AG04449 (cell line): Measurements from ENCODE around the gene AKAP11.

Experiments
- CTCF ChIA-PET: fragments of 350-600 bp; formaldehyde crosslinking; extraction: SDS; loops from one replicate; lab custom pipeline; 2021; ENCODE audit warnings: antibody characterized with exemption; lab: Yijun Ruan, JAX
- POLR2A ChIA-PET: fragments of 400-600, 350-600 bp; formaldehyde crosslinking; extraction: SDS; loops from one replicate; lab custom pipeline; 2020; ENCODE audit warnings: antibody characterized with exemption, inconsistent platforms; lab: Yijun Ruan, JAX
- DNase-seq: peaks from one replicate; pipeline ENCODE4 v3.0.0-alpha.2; 2010; ENCODE audit warnings: low read depth, low spot score
- H3K4me3 ChIP-seq: 2 replicates; pipeline ENCODE4 v1.5.1; 2011; ENCODE audit warnings: low read depth, mild to moderate bottlenecking, control low read depth, low read length
- TF ChIP-seq, protein P1 (sequence below): IDR thresholded peaks from one replicate; pipeline ENCODE4 v1.5.1; 2011; ENCODE audit warnings: mild to moderate bottlenecking, moderate library complexity, low read length, control low read depth, inconsistent platforms; ENCODE audit not compliant: insufficient read depth; ENCODE audit errors: missing control alignments

Gene AKAP11

DNA sequence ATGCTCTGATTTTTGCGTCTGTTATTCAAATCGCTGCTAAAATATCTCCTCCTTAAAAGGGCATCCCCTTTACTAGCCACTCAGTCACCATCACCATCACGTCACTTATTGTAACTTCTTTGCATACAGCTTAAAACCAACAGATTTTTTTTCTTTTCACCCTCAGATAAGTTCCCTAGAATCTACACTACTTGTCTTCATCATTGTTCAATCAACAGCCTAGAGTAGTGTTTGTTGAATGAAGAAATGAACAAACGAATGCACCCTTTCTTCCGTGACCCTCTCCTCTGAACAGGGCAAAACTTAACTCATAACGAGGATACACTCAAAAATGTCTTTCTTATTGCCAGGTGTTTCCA is 1.1 kb upstream of the AKAP11 start:
- no peak for DNase-seq
- TF ChIP-seq, protein P1, sequence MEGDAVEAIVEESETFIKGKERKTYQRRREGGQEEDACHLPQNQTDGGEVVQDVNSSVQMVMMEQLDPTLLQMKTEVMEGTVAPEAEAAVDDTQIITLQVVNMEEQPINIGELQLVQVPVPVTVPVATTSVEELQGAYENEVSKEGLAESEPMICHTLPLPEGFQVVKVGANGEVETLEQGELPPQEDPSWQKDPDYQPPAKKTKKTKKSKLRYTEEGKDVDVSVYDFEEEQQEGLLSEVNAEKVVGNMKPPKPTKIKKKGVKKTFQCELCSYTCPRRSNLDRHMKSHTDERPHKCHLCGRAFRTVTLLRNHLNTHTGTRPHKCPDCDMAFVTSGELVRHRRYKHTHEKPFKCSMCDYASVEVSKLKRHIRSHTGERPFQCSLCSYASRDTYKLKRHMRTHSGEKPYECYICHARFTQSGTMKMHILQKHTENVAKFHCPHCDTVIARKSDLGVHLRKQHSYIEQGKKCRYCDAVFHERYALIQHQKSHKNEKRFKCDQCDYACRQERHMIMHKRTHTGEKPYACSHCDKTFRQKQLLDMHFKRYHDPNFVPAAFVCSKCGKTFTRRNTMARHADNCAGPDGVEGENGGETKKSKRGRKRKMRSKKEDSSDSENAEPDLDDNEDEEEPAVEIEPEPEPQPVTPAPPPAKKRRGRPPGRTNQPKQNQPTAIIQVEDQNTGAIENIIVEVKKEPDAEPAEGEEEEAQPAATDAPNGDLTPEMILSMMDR = no peak
- POLR2A ChIA-PET = no interaction called here
- CTCF ChIA-PET = no interaction called here
- H3K4me3 ChIP-seq = peak overlapping the region; percentile 74

DNA sequence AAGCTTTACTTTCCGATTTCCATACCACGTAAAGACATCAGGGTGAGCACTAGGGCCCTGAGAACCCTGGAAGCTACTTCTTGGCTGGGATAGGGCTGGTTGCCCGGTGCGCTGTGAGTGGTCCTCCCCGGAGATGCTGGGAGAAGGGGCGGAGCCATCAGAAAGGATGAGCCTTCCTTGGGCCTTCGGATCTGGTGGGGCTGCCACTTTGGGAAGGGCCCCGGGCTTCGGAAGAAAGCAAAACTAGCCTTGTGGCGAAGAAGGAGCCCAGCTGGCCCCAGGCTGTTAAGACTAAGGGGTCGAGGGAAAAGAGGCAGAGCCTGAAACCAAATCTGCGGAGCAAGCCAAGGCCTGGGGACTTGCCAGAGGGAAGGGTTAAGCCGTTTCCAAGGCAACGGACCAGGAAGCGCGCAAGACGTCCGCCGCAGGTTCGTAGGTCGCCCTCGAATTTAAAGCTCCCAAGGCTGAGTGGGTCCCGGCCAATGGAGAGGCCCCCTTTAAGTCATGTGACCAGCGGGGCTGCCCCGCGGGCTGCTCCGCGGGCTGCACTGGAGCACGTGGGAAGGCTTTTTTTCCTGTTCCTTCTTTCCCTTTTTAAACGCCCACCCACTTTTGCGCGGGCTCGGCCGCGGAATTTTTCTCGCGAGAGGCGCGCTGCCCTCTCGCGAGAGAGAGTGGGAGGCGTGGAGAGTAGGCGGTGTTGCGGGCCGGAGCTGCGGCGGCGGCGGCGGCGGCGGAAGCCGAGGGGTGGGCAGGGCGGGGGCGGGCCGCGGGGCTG is 426 bp upstream of the AKAP11 start:
- H3K4me3 ChIP-seq = peak overlapping the region; percentile 84
- TF ChIP-seq, protein P1 = no peak
- ChIA-PET CTCF (no interaction called here), POLR2A (no interaction called here)
- DNase-seq = peak; percentile 89

DNA sequence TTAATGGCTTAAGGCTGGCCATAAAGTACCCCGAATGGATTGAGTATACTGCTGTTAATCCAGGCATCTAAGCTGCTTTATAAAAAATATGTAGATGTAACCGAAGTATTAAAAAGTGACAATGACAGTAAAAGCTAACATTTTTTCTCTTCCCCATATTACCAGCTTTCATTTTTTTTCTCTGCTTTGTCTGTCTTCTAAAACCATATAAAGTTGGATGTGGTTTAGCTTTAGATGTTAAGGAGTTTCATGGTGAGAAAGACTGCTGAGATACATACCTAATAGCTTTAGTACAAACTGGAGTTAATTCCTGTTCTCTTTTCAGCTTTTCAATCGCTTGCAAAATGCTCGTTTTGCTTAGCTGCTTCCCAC is 838 bp downstream of the AKAP11 start:
- DNase-seq = no peak
- POLR2A ChIA-PET = no interaction called here

DNA sequence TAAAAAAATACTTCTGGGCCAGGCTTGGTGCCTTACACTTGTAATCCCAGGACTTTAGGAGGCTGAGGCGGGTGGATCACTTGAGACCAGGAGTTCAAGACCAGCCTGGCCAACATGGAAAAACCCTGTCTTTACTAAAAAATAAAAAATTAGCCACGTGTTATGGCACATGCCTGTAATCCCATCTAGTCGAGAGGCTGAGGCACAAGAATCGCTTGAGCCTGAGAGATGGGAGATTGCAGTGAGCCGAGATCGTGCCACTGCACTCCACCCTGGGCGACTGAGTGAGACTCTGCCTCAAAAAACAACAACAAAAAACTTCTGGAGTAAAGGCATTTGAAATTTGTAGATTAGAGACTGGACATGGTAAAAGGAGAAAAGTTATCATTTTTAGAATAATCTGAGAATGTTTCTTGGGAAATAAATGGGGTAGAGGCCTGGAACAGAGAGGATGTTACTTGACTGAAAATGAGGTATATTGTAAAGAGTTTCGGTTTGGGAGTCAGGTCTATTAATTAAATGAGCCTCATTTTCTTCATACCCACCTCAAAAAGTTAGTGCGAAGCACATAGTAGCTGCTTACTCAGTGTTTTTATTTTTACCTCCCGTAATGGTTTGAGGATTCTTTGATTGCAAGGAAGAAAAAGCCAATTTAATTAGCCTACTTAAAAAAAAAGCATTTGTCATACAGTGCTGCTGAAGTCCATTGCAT is 2.6 kb downstream of the AKAP11 start:
- TF ChIP-seq, protein P1 = no peak
- no peak overlapping the region for H3K4me3 ChIP-seq
- CTCF ChIA-PET = no interaction called here
- no peak for DNase-seq
- POLR2A ChIA-PET = no interaction called here

More for the DNA sequence above, 838 bp downstream of the AKAP11 start:
- peak overlapping the region; percentile 84 for H3K4me3 ChIP-seq
- CTCF ChIA-PET = interaction anchor here (0.8 to 0.9 kb wide), 3 partner anchors 8 to 1777 kb away, joined by 3 read pairs; no protein-coding TSS in a partner anchor
- TF ChIP-seq, protein P1 = no peak

DNA sequence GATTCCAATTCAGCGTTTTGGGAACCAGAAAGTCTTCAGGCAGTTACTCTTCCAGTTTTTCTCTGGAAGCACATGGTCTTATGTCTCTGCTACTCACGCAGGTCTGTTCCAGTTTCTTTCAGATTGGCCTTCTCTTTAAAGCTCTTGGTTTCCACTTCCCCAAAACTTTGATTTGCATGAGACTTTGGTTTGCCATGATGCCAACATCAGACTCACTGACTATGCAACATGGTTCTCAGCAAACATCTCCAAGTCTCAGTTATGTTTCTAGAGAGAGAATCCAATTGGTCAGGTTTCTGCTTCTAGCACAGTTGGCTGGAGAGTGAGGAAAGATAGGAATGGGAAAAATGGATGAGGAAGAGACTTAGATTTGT is 3.1 kb downstream of the AKAP11 start:
- ChIA-PET POLR2A (no interaction called here), CTCF (no interaction called here)
- TF ChIP-seq, protein P1 = no peak
- DNase-seq = no peak
- H3K4me3 ChIP-seq = no peak overlapping the region

DNA sequence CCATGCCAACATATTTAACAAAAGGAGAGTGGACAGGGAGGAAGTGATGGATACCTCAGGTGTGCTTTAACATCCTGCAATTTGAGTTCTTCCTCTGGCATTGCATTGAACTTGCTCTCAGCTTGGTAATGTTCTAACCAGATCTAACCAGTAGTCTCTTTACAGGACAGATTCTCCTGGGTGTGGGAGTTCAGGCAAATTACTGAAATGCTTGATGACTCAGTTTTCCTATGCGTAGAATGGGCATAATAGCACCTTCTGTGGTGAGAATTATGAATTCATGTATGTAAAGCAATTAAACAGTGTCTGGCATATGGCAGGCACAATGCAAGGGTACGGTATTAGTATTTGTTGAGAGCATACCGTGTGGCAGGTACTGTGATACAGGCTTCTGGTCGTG is 3.6 kb downstream of the AKAP11 start:
- no peak for DNase-seq
- TF ChIP-seq, protein P1 = no peak
- ChIA-PET POLR2A (no interaction called here), CTCF (no interaction called here)
- H3K4me3 ChIP-seq = no peak overlapping the region
